Activated naive CD4-positive, alpha-beta T cell treated with anti-CD3 and anti-CD28 coated beads for 36 hours (primary cell): ENCODE results near the gene KMO. TPM values are rescaled to one million over a fixed set of nuclear protein-coding genes. Genes with fewer than 3 reads are reported as not detected.

ENCODE experiments used
- CTCF ChIA-PET: fragments of 350-600 bp; sonication (Branson Sonifier 250); formaldehyde crosslinking; loops from one replicate; lab custom pipeline; 2021; ENCODE audit warnings: antibody characterized with exemption; lab: Charles Lee
- DNase-seq: peaks from one replicate; pipeline ENCODE4 v3.0.0-alpha.2; 2020
- H3K27ac Mint-ChIP-seq: one replicate; pipeline ENCODE4 v1.8.0; 2021; ENCODE audit warnings: mild to moderate bottlenecking, mixed read lengths
- H3K27me3 Mint-ChIP-seq: one replicate; pipeline ENCODE4 v1.8.0; 2021; ENCODE audit warnings: low read depth, mixed read lengths
- H3K36me3 Mint-ChIP-seq: one replicate; pipeline ENCODE4 v1.8.0; 2021; ENCODE audit warnings: low read depth, mixed read lengths
- H3K4me1 Mint-ChIP-seq: one replicate; pipeline ENCODE4 v1.8.0; 2021; ENCODE audit warnings: low read depth, mixed read lengths
- H3K4me3 Mint-ChIP-seq: one replicate; pipeline ENCODE4 v1.8.0; 2021; ENCODE audit warnings: mild to moderate bottlenecking, moderate library complexity, mixed read lengths
- H3K9me3 Mint-ChIP-seq: one replicate; pipeline ENCODE4 v1.8.0; 2021; ENCODE audit warnings: mixed read lengths
- intact Hi-C: fragments of 100-400 bp; cut with micrococcal nuclease; formaldehyde crosslinking; loops from one replicate; pipeline ENCODE4 v1.15.1; 2023
- total RNA-seq, 2 experiments: library from RNA; stranded (reverse); gene quantifications; one replicate each; pipeline ENCODE4 v1.2.3, GENCODE V29; 2021

KMO gene
- total RNA-seq, 2 experiments from 2014 or later, result not detected

GRCh38 chr1:241614144-241614543, 82.0 kb downstream of the KMO start:
- intact Hi-C loops, result no loop called here
- Mint-ChIP-seq H3K4me1 (peaks cover 15% of the 10 kb centered on the region), H3K27me3 (no peaks in the 10 kb centered on the region), H3K36me3 (peaks cover 2% of the 10 kb centered on the region), H3K9me3 (no peaks in the 10 kb centered on the region), H3K4me3 (no peak overlapping the region), H3K27ac (no peak overlapping the region)
- no peak for DNase-seq
- CTCF ChIA-PET, result interaction anchor here (0.7 to 1.2 kb wide), 2 partner anchors 154 to 385 kb away, joined by 3 to 6 read pairs; partner anchors contain the start of gene MAP1LC3C

GRCh38 chr1:241614572-241614971, 82.4 kb downstream of the KMO start:
- intact Hi-C loops, result no loop called here
- peaks cover 2% of the 10 kb centered on the region for H3K36me3 Mint-ChIP-seq
- no peaks in the 10 kb centered on the region for H3K27me3 Mint-ChIP-seq
- H3K27ac Mint-ChIP-seq, result no peak overlapping the region
- DNase-seq, result no peak
- H3K4me1 Mint-ChIP-seq, result peaks cover 15% of the 10 kb centered on the region
- no peaks in the 10 kb centered on the region for H3K9me3 Mint-ChIP-seq
- no peak overlapping the region for H3K4me3 Mint-ChIP-seq
- CTCF ChIA-PET, result interaction anchor here (0.7 to 1.2 kb wide), 2 partner anchors 154 to 384 kb away, joined by 3 to 6 read pairs; partner anchors contain the start of gene MAP1LC3C

- Mint-ChIP-seq H3K27ac (no peak overlapping the region), H3K4me3 (no peak overlapping the region), H3K4me1 (peaks cover 15% of the 10 kb centered on the region), H3K36me3 (peaks cover 2% of the 10 kb centered on the region), H3K27me3 (no peaks in the 10 kb centered on the region), H3K9me3 (no peaks in the 10 kb centered on the region)
- CTCF ChIA-PET, result interaction anchor here (0.7 to 1.2 kb wide), 3 partner anchors 29 to 383 kb away, joined by 3 to 6 read pairs (median 3); partner anchors contain the start of gene MAP1LC3C
- no peak for DNase-seq
- intact Hi-C loops, result no loop called here
These were observed 83.1 kb downstream of the KMO start for GRCh38 chr1:241615043-241615974.

- DNase-seq, result no peak
- H3K4me3 Mint-ChIP-seq, result no peak overlapping the region
- H3K9me3 Mint-ChIP-seq, result no peaks in the 10 kb centered on the region
- H3K36me3 Mint-ChIP-seq, result peaks cover 10% of the 10 kb centered on the region
- no peaks in the 10 kb centered on the region for H3K27me3 Mint-ChIP-seq
- no peak overlapping the region for H3K27ac Mint-ChIP-seq
- intact Hi-C loops, result no loop called here
- CTCF ChIA-PET, result interaction anchor here (0.7 to 0.8 kb wide), 2 partner anchors 10 to 13 kb away, joined by 3 read pairs; no protein-coding TSS in a partner anchor
- peaks cover 14% of the 10 kb centered on the region for H3K4me1 Mint-ChIP-seq
These were observed 85.2 kb downstream of the KMO start for GRCh38 chr1:241617426-241617825.

GRCh38 chr1:241622669-241623068, 90.5 kb downstream of the KMO start:
- CTCF ChIA-PET, result interaction anchor here (3.7 kb wide), 1 partner anchor 12 kb away, joined by 13 read pairs; no protein-coding TSS in a partner anchor
- Mint-ChIP-seq H3K4me3 (no peak overlapping the region), H3K9me3 (no peaks in the 10 kb centered on the region), H3K27ac (no peak overlapping the region), H3K27me3 (no peaks in the 10 kb centered on the region), H3K36me3 (peaks cover 12% of the 10 kb centered on the region), H3K4me1 (peaks cover 2% of the 10 kb centered on the region)
- no peak for DNase-seq
- intact Hi-C loops, result loop anchor here (10.0 kb wide), 1 partner anchor 888 kb away; no protein-coding TSS in a partner anchor

GRCh38 chr1:241624935-241625334, 92.8 kb downstream of the KMO start:
- no peak for DNase-seq
- H3K4me3 Mint-ChIP-seq, result no peak overlapping the region
- intact Hi-C loops, result loop anchor here (10.0 kb wide), 1 partner anchor 890 kb away; no protein-coding TSS in a partner anchor
- no peaks in the 10 kb centered on the region for H3K9me3 Mint-ChIP-seq
- peaks cover 11% of the 10 kb centered on the region for H3K36me3 Mint-ChIP-seq
- H3K27ac Mint-ChIP-seq, result no peak overlapping the region
- peaks cover 16% of the 10 kb centered on the region for H3K4me1 Mint-ChIP-seq
- CTCF ChIA-PET, result no interaction called here
- no peaks in the 10 kb centered on the region for H3K27me3 Mint-ChIP-seq

GRCh38 chr1:241627453-241628259, 95.5 kb downstream of the KMO start:
- Mint-ChIP-seq H3K9me3 (no peaks in the 10 kb centered on the region), H3K27ac (peak overlapping the region; percentile 79), H3K4me3 (peak overlapping the region; percentile 49), H3K4me1 (peaks cover 31% of the 10 kb centered on the region), H3K27me3 (no peaks in the 10 kb centered on the region), H3K36me3 (peaks cover 11% of the 10 kb centered on the region)
- peak; percentile 69 for DNase-seq
- intact Hi-C loops, result loop anchor here (1.0 to 10.0 kb wide), 6 partner anchors 12 to 893 kb away; no protein-coding TSS in a partner anchor
- CTCF ChIA-PET, result interaction anchor here (0.6 to 2.1 kb wide), 8 partner anchors 10 to 122 kb away, joined by 3 to 19 read pairs (median 3); no protein-coding TSS in a partner anchor

GRCh38 chr1:241630005-241630404, 97.8 kb downstream of the KMO start:
- CTCF ChIA-PET, result interaction anchor here (0.6 to 1.4 kb wide), 5 partner anchors 12 to 313 kb away, joined by 3 to 7 read pairs (median 3); no protein-coding TSS in a partner anchor
- no peaks in the 10 kb centered on the region for H3K9me3 Mint-ChIP-seq
- H3K27me3 Mint-ChIP-seq, result no peaks in the 10 kb centered on the region
- no peak for DNase-seq
- no peak overlapping the region for H3K4me3 Mint-ChIP-seq
- intact Hi-C loops, result no loop called here
- no peak overlapping the region for H3K27ac Mint-ChIP-seq
- peaks cover 19% of the 10 kb centered on the region for H3K36me3 Mint-ChIP-seq
- peaks cover 43% of the 10 kb centered on the region for H3K4me1 Mint-ChIP-seq

GRCh38 chr1:241630476-241630875, 98.3 kb downstream of the KMO start:
- Mint-ChIP-seq H3K4me1 (peaks cover 47% of the 10 kb centered on the region), H3K27ac (no peak overlapping the region), H3K27me3 (no peaks in the 10 kb centered on the region), H3K4me3 (no peak overlapping the region), H3K36me3 (peaks cover 24% of the 10 kb centered on the region), H3K9me3 (no peaks in the 10 kb centered on the region)
- DNase-seq, result no peak
- CTCF ChIA-PET, result interaction anchor here (0.7 kb wide), 1 partner anchor 104 kb away, joined by 3 read pairs; no protein-coding TSS in a partner anchor
- intact Hi-C loops, result no loop called here

GRCh38 chr1:241630899-241631298, 98.7 kb downstream of the KMO start:
- no peak overlapping the region for H3K27ac Mint-ChIP-seq
- peaks cover 50% of the 10 kb centered on the region for H3K4me1 Mint-ChIP-seq

GRCh38 chr1:241631674-241632073, 99.5 kb downstream of the KMO start:
- no peak for DNase-seq
- Mint-ChIP-seq H3K9me3 (no peaks in the 10 kb centered on the region), H3K4me3 (no peak overlapping the region), H3K27ac (peak overlapping the region; percentile 21), H3K4me1 (peaks cover 54% of the 10 kb centered on the region), H3K36me3 (peaks cover 29% of the 10 kb centered on the region), H3K27me3 (no peaks in the 10 kb centered on the region)
- intact Hi-C loops, result no loop called here
- CTCF ChIA-PET, result interaction anchor here (2.2 kb wide), 1 partner anchor 20 kb away, joined by 8 read pairs; no protein-coding TSS in a partner anchor

More at GRCh38 chr1:241630899-241631298, 98.7 kb downstream of the KMO start:
- CTCF ChIA-PET, result interaction anchor here (2.2 kb wide), 1 partner anchor 20 kb away, joined by 8 read pairs; no protein-coding TSS in a partner anchor
- peaks cover 26% of the 10 kb centered on the region for H3K36me3 Mint-ChIP-seq
- H3K27me3 Mint-ChIP-seq, result no peaks in the 10 kb centered on the region
- no peaks in the 10 kb centered on the region for H3K9me3 Mint-ChIP-seq
- no peak overlapping the region for H3K4me3 Mint-ChIP-seq
- intact Hi-C loops, result no loop called here
- DNase-seq, result no peak
